Motor neuron (in vitro differentiated cells): ENCODE results near the gene MUC6. TPM values are rescaled to one million over a fixed set of nuclear protein-coding genes. Genes with fewer than 3 reads are reported as not detected.

Source experiments
- ATAC-seq, 8 experiments: fragments of 200-7000 bp; cut with Tn5 transposase; replicated peaks in 6 of 8; 2 replicates each; pipeline ENCODE4 v1.8.0; 2021; ENCODE audit warnings: mild to moderate bottlenecking in 8 of 8, moderate library complexity in 8 of 8
- H3K27ac ChIP-seq, 2 donors: fragments of 250-450 bp; sonication (Bioruptor Pico); 2 replicates each; pipeline ENCODE4 v1.9.0; 2021; ENCODE audit warnings: antibody characterized with exemption in 2 of 2, mild to moderate bottlenecking in 2 of 2, moderate library complexity in 1 of 2
- H3K4me1 ChIP-seq, 2 donors: fragments of 250-450 bp; sonication (Bioruptor Pico); replicated peaks in 1 of 2; 2 replicates each; pipeline ENCODE4 v1.6.1; 2021; ENCODE audit warnings: antibody characterized with exemption in 2 of 2, mild to moderate bottlenecking in 2 of 2, moderate library complexity in 1 of 2
- H3K4me3 ChIP-seq, 5 donors: fragments of 250-450 bp; sonication (Bioruptor Pico); 2 replicates each; pipeline ENCODE4 v1.9.0; 2021; ENCODE audit warnings: antibody characterized with exemption in 5 of 5, mild to moderate bottlenecking in 5 of 5, moderate library complexity in 4 of 5
- WGBS, 10 experiments: fragments of 450-650 bp; shearing (Covaris generic); methylation state at CpG; one replicate each; pipeline ENCODE4 v1.0.0; 2022; 5-methylcytosine and 5-hydroxymethylcytosine counted together
- in situ Hi-C, 9 experiments: fragments of 400-800 bp; cut with MboI; loops; one replicate each; pipeline ENCODE4 v1.15.0; 2021; ENCODE audit warnings: low sequenced_read_pairs in 9 of 9, low pct_unique_long_range_greater_than_20kb in 2 of 9; ENCODE audit not compliant: unreplicated experiment in 9 of 9
- total RNA-seq, 8 experiments: library from RNA; unstranded; fragments of 300-600 nt; gene quantifications; 2 replicates each; pipeline versions ENCODE4 v1.2.3 to v1.2.4, GENCODE V29; 2022

The MUC6 gene
- total RNA-seq, 8 experiments from 2014 or later = under 0.01 to 1.9 (median 0.82) TPM

DNA sequence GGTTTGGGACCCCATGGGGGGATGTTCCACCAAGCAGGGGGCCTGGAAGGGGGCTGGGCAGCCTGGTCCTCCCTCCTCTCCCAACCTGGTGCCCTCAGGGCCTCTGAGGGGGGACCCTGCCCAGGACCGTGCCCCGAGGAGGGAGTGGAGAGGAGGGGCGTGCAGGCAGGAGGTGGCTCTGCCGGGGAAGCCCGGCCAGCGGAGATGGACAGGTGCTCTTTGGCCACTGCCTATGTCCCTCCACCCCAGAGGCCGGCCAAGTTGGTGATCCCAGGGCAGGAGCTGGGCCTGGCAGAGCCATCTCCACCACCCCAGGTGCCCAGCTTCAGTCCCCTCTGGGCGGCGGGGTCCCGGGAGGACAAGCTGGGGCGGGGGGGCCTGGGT is 40.5 kb upstream of the MUC6 start:
- Histone ChIP-seq H3K27ac (no peak overlapping the region), H3K4me1 (peaks cover 0 to 8% of the 10 kb centered on the region in 2 donors), H3K4me3 (no peak overlapping the region)
- peak in 1 of 8 experiments; percentile 8 for ATAC-seq
- WGBS, 10 experiments = no CpG with 5 or more reads among the region's 11 CpGs
- in situ Hi-C loops = no loop called here

DNA sequence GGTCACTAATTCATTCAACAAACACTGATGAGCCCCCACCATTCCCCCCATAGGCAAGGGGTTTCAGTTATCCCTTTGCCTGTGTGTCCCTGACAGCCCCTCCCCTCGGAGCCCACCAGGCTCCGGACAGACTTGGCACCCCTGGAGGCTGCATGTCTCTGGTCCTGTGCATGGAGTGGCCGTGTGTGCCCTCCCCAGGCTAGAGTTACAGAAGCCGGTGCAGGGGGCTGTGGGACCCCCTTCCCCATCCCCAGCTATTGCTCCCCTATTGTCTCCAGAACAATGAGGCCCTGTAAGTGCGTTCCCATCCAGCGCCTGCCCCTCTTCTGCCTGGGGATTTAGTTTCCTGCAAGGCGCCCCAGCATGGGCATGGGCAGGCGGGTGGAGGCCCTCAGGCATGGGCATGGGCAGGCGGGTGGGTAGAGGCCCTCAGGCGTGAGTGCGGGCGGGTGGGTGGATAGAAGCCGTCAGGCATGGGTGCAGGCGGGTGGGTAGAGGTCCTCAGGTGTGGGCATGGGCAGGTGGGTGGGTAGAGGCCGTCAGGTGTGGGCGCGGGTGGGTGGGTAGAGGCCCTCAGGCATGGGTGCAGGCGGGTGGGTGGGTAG is 39.6 kb upstream of the MUC6 start:
- WGBS, 10 experiments = 40% methylated on average over 1 of the region's 18 CpGs; no CpG with 5 or more reads in 9 of the 10 experiments
- Histone ChIP-seq H3K4me3 (no peak overlapping the region), H3K27ac (no peak overlapping the region), H3K4me1 (peaks cover 0 to 8% of the 10 kb centered on the region in 2 donors)
- ATAC-seq = no peak
- in situ Hi-C loops = no loop called here

DNA sequence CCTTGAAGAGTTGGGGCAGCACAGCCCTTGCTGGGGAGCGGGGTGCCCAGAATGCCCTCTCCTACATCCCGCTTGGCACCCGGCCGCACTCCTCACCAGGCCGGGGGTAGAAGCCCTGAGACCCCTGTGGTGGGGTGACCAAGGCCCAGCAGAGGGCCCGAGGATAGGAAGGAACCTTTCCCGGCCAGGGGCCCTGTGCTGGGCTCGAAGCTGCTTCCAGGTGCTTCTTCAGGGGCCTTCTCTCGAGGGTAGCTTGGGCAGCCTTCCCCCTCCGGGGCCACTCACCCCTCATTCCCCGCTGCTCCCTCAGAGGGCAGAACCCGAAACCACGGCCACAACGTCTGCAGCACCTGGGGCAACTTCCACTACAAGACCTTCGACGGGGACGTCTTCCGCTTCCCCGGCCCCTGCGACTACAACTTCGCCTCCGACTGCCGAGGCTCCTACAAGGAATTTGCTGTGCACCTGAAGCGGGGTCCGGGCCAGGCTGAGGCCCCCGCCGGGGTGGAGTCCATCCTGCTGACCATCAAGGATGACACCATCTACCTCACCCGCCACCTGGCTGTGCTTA is 38.9 kb upstream of the MUC6 start:
- H3K4me1 ChIP-seq = peaks cover 0 to 8% of the 10 kb centered on the region in 2 donors
- H3K27ac ChIP-seq = no peak overlapping the region
- H3K4me3 ChIP-seq = no peak overlapping the region
- no peak for ATAC-seq
- 67% methylated on average over 12 of the region's 28 CpGs; no CpG with 5 or more reads in 9 of the 10 experiments for WGBS, 10 experiments
- in situ Hi-C loops = no loop called here

DNA sequence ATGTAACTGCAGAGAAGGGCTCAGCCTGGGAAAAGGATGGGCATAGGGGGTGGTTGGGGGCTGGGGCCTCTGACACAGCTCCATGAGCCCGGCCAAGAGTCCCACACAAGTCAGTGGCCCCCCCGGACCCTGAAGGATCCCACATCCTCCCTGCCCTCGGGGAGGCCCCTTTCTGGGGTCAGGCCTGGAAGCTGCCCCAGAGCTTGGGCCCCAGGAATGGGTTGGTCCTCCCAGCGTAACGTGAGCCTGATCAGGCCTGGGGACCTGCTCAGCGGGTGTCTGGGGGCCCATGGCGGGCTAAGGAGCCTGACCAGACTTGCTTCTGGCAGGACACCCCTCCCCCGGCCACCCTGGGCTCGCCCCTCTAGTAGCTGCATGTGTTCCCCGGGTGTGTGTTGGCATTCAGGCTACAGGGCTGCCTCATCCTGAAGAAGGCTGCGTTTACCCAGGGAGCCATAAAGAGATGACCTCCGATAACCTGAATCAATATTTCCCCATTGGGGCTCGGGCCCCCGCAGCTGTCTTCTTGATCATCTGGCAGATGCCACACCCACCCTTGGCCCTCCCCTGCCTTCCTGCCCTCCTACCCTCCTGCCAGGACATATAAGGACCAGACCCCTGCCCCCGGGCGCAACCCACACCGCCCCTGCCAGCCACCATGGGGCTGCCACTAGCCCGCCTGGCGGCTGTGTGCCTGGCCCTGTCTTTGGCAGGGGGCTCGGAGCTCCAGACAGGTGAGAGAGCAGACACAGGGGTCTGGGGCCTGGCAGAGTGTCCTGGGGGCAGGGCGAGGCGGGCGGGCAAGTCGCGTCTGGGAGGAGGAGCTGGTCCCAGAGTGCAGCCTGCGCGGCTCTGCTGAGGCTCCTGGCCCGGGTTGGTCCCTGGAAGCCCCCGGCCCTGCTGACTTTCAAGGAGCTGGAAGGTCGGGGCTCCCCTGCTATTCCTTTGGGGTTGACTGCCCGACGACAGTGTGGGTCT is 38.0 kb upstream of the MUC6 start, which contains the start of gene MUC2:
TSS of gene MUC2 (plus strand) at position 631 of the 978 bp plus-strand sequence.
- peak in 2 of 8 experiments; percentile 12 to 25 for ATAC-seq
- Histone ChIP-seq H3K4me1 (peaks cover 0 to 8% of the 10 kb centered on the region in 2 donors), H3K4me3 (no peak within 1 kb of the TSS), H3K27ac (no peak within 1 kb of the TSS)
- in situ Hi-C loops = no loop called here
- WGBS, 10 experiments = 0 to 93% (median 30%) methylated on average over 1 to 3 of the region's 32 CpGs; no CpG with 5 or more reads in 6 of the 10 experiments

DNA sequence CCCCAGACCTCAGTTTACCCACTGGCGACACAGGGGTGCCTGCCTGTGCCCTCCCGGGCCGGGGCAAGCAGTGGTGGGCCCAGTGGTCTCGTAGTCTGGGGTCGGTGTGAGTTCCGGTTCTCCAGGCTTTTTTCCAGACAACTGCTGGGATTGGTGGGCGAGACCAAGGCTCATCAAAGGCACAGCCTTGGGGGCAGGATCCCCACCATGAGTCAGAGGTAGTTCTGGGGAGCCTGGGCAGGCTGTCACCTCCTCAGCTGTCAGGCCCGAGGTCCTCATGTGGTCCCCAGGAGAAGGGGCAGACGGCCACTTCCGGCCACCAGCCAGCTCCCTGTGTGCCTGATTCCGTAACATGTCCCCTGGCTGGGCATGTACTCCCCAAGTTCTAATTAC is 37.3 kb upstream of the MUC6 start:
- ATAC-seq = no peak

DNA sequence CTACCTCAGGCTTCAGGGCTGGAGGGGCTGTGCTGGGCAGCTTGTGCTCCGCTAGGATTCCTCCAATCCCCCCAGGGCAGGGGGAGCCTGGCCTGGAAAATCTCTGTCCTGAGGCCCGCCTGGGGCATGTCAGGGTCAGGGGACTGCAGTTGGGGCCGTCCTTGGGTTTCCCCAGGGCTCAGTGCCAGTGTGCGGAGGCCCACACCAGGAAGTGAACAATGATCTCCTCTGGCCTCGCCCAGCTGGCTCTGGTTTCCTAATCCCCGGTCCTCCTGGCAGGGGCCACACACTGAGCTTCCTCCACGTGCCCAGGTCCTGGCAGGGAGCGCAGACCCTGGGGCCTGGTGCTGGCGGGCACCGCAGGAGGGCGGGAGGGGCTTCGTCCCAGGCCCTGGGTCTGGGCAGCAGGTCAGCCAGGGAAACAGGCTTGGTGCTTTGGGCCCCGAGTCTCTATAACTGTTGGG is 36.8 kb upstream of the MUC6 start:
- no peak overlapping the region for H3K4me3 ChIP-seq
- peaks cover 0 to 8% of the 10 kb centered on the region in 2 donors for H3K4me1 ChIP-seq
- no peak overlapping the region for H3K27ac ChIP-seq
- in situ Hi-C loops = no loop called here
- whole genome bisulfite sequencing, 10 experiments = 94% methylated on average over 6 of the region's 13 CpGs; no CpG with 5 or more reads in 9 of the 10 experiments
- peak in 6 of 8 experiments; percentile 35 to 73 (median 62) for ATAC-seq

More for the DNA sequence above, 37.3 kb upstream of the MUC6 start:
- Histone ChIP-seq H3K27ac (no peak overlapping the region), H3K4me3 (no peak overlapping the region), H3K4me1 (peaks cover 0 to 8% of the 10 kb centered on the region in 2 donors)
- in situ Hi-C loops = no loop called here
- WGBS, 10 experiments = 84% methylated on average over 5 of the region's 11 CpGs; no CpG with 5 or more reads in 9 of the 10 experiments

DNA sequence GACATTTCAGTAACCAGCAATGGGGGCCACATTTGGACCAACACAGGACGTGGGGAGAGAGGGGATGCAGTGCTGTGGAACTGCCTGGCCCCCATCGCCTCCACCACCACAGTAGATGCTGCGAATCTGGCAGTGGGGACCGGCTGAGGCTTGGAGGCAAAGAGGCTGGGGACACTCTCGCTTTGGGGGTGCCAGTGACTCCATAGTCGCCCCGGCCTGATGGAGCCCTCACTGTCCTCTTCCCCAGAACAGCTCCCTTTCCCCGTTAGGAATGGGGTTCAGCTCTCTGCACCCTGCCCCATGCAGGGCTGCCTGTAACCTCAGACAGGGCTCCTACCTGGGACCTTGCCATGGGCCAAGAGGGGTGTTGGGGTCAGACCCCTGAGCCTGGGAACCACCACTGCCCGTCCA is 36.3 kb upstream of the MUC6 start:
- peaks cover 0 to 8% of the 10 kb centered on the region in 2 donors for H3K4me1 ChIP-seq
- no peak overlapping the region for H3K27ac ChIP-seq
- H3K4me3 ChIP-seq = no peak overlapping the region
- 61 to 79% methylated on average over 2 to 3 of the region's 9 CpGs; no CpG with 5 or more reads in 8 of the 10 experiments for WGBS, 10 experiments
- ATAC-seq = no peak
- in situ Hi-C loops = no loop called here

DNA sequence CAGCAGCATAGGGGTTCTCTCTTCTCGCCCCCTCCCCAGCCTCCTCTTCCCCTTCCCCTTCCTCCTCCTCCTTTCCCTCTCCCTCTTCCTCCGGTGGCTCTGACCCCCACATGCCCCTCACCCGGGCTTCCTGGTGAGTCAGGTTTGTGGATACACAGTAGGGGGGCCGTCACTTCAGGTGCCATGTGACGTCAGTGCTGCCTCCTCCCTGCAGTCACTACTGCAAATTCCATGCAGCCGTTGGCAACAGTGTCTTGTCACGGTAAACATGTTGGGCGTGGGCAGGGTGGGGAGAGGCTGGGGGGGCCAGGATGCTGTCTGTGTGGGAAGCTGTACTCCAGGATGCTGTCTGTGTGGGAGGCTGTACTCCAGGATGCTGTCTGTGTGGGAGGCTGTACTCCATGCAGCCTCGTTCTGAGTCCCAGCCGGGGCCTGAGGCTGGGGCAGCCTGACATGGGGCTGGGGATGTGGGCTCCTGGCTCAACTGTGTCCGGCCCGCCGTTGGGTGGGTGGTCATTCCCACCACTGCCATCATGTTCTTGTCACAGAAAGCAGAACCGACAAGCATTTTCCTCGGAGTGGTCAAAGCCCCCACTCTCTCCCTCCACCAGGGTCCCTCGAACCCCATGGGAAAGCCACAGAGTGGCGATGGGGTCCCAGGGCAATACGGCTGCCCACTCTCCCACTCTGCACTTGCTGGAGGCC is 35.8 kb upstream of the MUC6 start:
- WGBS, 10 experiments = 80 to 100% (median 100%) methylated on average over 1 to 3 of the region's 18 CpGs; no CpG with 5 or more reads in 5 of the 10 experiments
- in situ Hi-C loops = no loop called here
- peak; percentile 16 to 64 (median 42) for ATAC-seq
- Histone ChIP-seq H3K4me1 (peaks cover 0 to 8% of the 10 kb centered on the region in 2 donors), H3K27ac (no peak overlapping the region), H3K4me3 (no peak overlapping the region)

DNA sequence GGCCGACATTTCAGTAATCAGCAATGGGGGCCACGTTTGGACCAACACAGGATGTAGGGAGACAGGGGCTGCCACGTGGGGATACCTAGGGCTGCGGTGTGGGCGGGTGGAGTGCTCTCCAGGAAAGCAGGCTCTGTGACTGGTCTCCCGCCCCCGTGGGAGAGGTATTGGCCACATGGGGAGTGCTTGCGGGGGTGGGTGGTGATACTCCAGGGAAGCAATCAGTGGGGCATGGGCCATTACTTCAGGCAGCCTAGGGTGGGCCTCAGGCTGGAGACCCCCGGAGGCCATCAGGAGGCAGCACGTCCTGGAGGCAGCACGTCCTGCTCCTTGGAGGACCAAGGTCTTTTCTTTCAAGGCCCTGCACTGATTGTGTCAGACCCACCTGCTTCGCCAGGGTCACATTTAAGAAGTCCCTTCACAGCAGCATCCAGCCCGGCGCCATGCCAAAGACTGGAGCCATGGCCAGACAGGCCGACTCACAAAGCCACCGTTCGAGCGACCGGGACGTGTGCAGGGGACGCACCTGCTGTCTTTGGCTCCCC is 35.1 kb upstream of the MUC6 start:
- WGBS, 10 experiments = 58 to 90% (median 83%) methylated on average over 1 to 8 of the region's 21 CpGs; no CpG with 5 or more reads in 7 of the 10 experiments
- in situ Hi-C loops = no loop called here
- Histone ChIP-seq H3K4me3 (no peak overlapping the region), H3K4me1 (peaks cover 0 to 8% of the 10 kb centered on the region in 2 donors), H3K27ac (no peak overlapping the region)
- no peak for ATAC-seq

DNA sequence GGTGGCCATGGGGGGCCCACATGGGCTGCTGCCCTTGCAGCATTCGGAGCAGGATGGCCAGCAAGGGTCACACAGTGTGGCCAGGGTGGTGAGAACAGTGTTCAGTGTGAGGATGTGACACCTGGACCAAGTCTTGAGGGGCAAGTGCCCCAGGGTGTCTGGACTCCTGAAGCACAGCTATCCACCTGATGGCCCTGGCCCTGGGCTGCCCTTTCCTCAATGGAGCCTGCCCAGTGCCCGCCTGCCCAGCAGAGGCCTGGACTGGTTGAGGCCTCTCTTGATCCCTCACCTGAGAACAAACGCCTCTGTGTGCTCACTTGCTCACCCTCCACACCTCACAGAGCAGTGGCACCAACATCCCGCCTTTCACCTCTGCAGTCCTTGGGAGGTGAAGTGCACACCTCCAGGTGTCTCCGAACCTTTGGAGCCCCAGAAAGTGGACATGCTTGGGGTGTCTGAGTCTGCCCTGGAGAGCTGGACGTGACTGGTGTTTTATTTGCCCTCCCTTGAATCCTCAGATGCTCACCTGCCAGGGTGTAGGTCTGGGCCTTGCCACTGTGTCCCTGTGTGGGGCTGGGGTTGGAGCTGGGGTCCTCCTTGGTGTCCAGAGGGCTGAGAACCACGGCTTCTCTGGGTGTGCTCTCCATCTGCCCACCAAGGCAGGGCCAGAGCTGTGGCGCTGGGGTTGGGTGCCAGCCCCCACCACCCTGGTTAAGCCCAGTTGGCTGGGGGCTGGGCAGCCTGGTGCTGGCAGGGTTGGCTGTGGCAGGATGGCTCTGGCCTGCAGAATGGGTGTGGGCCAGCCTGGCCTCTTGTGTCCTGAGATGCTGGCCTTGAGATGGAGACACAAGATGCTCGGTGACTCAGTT is 34.3 kb upstream of the MUC6 start:
- WGBS, 10 experiments = 0 to 80% (median 20%) methylated on average over 1 of the region's 9 CpGs; no CpG with 5 or more reads in 7 of the 10 experiments
- H3K27ac ChIP-seq = no peak overlapping the region
- ATAC-seq = no peak
- peaks cover 0 to 8% of the 10 kb centered on the region in 2 donors for H3K4me1 ChIP-seq
- H3K4me3 ChIP-seq = no peak overlapping the region
- in situ Hi-C loops = no loop called here

DNA sequence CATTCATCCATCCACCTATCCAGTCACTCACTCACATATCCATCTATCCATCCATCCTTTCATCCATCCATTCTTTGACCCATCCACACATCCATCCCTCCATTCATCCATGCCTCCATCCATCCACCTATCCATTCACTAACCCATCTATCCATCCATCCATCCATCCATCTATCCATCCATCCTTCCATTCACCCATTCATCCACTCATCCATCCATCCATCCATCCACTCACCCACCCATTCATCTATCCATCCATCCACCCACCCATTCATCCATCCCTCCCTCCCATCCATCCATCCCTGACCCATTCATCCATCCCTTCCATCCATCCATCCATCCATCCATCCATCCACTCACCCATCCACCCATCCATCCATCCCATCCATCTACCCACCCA is 33.2 kb upstream of the MUC6 start:
- Histone ChIP-seq H3K4me3 (no peak overlapping the region), H3K4me1 (peaks cover 0 to 8% of the 10 kb centered on the region in 2 donors), H3K27ac (no peak overlapping the region)
- ATAC-seq = no peak
- in situ Hi-C loops = no loop called here
